HCT116 (cell line): ENCODE data around the gene CCBE1. TPM values are rescaled to one million over a fixed set of nuclear protein-coding genes. Genes with fewer than 3 reads are reported as not detected.

ENCODE experiments used
- ATAC-seq: fragments of 200-7000 bp; cut with Tn5 transposase; 2 replicates; pipeline ENCODE4 v1.9.1; 2020; ENCODE audit warnings: mild to moderate bottlenecking, moderate library complexity
- BruUV-seq: library from RNA; stranded (reverse); fragments of 400-500 nt; replicated peaks from 2 replicates; lab custom pipeline; 2021; lab: Mats Ljungman, UMichigan
- CTCF ChIA-PET: fragments of 300-600 bp; sonication (Branson Sonifier 250); formaldehyde crosslinking; loops from one replicate; lab custom pipeline; 2021; ENCODE audit warnings: antibody characterized with exemption; lab: Charles Lee
- POLR2A ChIA-PET: fragments of 300-600, 350-600 bp; sonication (Branson Sonifier 250); formaldehyde crosslinking; loops from one replicate; lab custom pipeline; 2021; ENCODE audit warnings: antibody characterized with exemption; lab: Charles Lee
- RAD21 ChIA-PET, 2 experiments: fragments of 300-600 bp; sonication (Branson Sonifier 250); formaldehyde crosslinking; loops; one replicate each; lab custom pipeline; 2023; ENCODE audit warnings: low total read pairs in 2 of 2; ENCODE audit not compliant: uncharacterized antibody in 2 of 2, unreplicated experiment in 2 of 2, low non-redundant PET in 1 of 2; lab: Charles Lee
- DNase-seq: peaks from one replicate; pipeline ENCODE4 v3.0.0-alpha.2; 2010; ENCODE audit warnings: low read depth, low spot score
- H2AFZ ChIP-seq: fragments of 200-600 bp; shearing (Covaris generic), sonication (generic); 2 replicates; pipeline ENCODE4 v1.6.1; 2017; ENCODE audit warnings: low read depth, mixed run types, mixed read lengths, antibody characterized with exemption, low read length; ENCODE audit not compliant: poor library complexity, severe bottlenecking
- H3K27ac ChIP-seq: 2 replicates; pipeline ENCODE4 v1.5.1; 2012; ENCODE audit warnings: low read depth, low read length
- H3K27me3 ChIP-seq: fragments of 200-600 bp; sonication (generic); 2 replicates; pipeline ENCODE4 v1.6.1; 2016; ENCODE audit warnings: mixed run types, low read length, mixed read lengths; ENCODE audit not compliant: insufficient read depth
- H3K36me3 ChIP-seq, 2 experiments: fragments of 200-500 bp in 1 of 2; fragments of 200-600 bp in 1 of 2; sonication (Bioruptor generic) in 1 of 2; sonication (generic) in 1 of 2; 2 replicates each; pipeline versions ENCODE4 v1.5.1 to v1.6.1; 2014 to 2016; ENCODE audit warnings: low read length in 2 of 2, inconsistent platforms in 1 of 2, mixed read lengths in 1 of 2, mixed run types in 1 of 2; ENCODE audit not compliant: insufficient read depth in 2 of 2, control insufficient read depth in 1 of 2
- H3K4me1 ChIP-seq, 2 experiments: fragments of 200-600 bp in 1 of 2; sonication (generic) in 1 of 2; 2 replicates each; pipeline versions ENCODE4 v1.5.1 to v1.6.1; 2012 to 2017; ENCODE audit warnings: low read length in 2 of 2, inconsistent platforms in 1 of 2, mild to moderate bottlenecking in 1 of 2, mixed read lengths in 1 of 2, mixed run types in 1 of 2, moderate library complexity in 1 of 2; ENCODE audit not compliant: insufficient read depth in 2 of 2, control insufficient read depth in 1 of 2
- H3K4me2 ChIP-seq: fragments of 200-600 bp; sonication (generic); 2 replicates; pipeline ENCODE4 v1.6.1; 2017; ENCODE audit warnings: mixed run types, low read length, mixed read lengths
- H3K4me3 ChIP-seq, 2 experiments: fragments of 200-600 bp in 1 of 2; sonication (generic) in 1 of 2; replicated peaks in 1 of 2; 2 replicates each; pipeline ENCODE4 v1.5.1; 2011 to 2016; ENCODE audit warnings: low read length in 2 of 2, control low read depth in 1 of 2, low read depth in 1 of 2, mild to moderate bottlenecking in 1 of 2, mixed read lengths in 1 of 2, mixed run types in 1 of 2
- H3K79me2 ChIP-seq: fragments of 200-600 bp; sonication (generic); 2 replicates; pipeline ENCODE4 v1.6.1; 2017; ENCODE audit warnings: mild to moderate bottlenecking, mixed run types, low read length, moderate library complexity, mixed read lengths; ENCODE audit not compliant: insufficient read depth
- H3K9ac ChIP-seq: fragments of 200-600 bp; sonication (generic); 2 replicates; pipeline ENCODE4 v1.6.1; 2016; ENCODE audit warnings: low read length, mixed read lengths
- H3K9me2 ChIP-seq: fragments of 200-600 bp; sonication (generic), shearing (Covaris generic); 2 replicates; pipeline ENCODE4 v1.6.1; 2017; ENCODE audit warnings: mixed run types, mild to moderate bottlenecking, moderate library complexity; ENCODE audit not compliant: insufficient read depth
- H3K9me3 ChIP-seq, 2 experiments: fragments of 200-500 bp in 1 of 2; fragments of 200-600 bp in 1 of 2; sonication (Bioruptor generic) in 1 of 2; sonication (generic) in 1 of 2; 2 replicates each; pipeline ENCODE4 v1.6.1; 2014 to 2017; ENCODE audit warnings: low read length in 2 of 2, mixed read lengths in 2 of 2, inconsistent platforms in 1 of 2, low read depth in 1 of 2, mild to moderate bottlenecking in 1 of 2, mixed run types in 1 of 2, moderate library complexity in 1 of 2; ENCODE audit not compliant: control insufficient read depth in 1 of 2, insufficient read depth in 1 of 2
- H4K20me1 ChIP-seq: fragments of 200-600 bp; sonication (generic), shearing (Covaris generic); 2 replicates; pipeline ENCODE4 v1.6.1; 2017; ENCODE audit warnings: mixed run types, mild to moderate bottlenecking, moderate library complexity; ENCODE audit not compliant: insufficient read depth
- CBX3 ChIP-seq: IDR thresholded peaks from 2 replicates; pipeline ENCODE4 v1.6.1; 2012; ENCODE audit warnings: low read depth
- CEBPB ChIP-seq: IDR thresholded peaks from 2 replicates; pipeline ENCODE4 v1.6.1; 2012; ENCODE audit warnings: low read depth
- EGR1 ChIP-seq: IDR thresholded peaks from 2 replicates; pipeline ENCODE4 v1.6.1; 2012; ENCODE audit warnings: low read depth
- EZH2 ChIP-seq: fragments of 200-600 bp; sonication (generic); IDR thresholded peaks from 2 replicates; pipeline ENCODE4 v1.6.1; 2017; ENCODE audit warnings: antibody characterized with exemption, mixed run types
- FOSL1 ChIP-seq: IDR thresholded peaks from 2 replicates; pipeline ENCODE4 v1.6.1; 2012; ENCODE audit warnings: low read depth
- POLR2A ChIP-seq: IDR thresholded peaks from 2 replicates; pipeline ENCODE4 v1.7.0; 2011; ENCODE audit warnings: borderline replicate concordance; ENCODE audit not compliant: insufficient read depth, insufficient read length; ENCODE audit errors: extremely low read depth
- SIN3A ChIP-seq: IDR thresholded peaks from 2 replicates; pipeline ENCODE4 v1.6.1; 2012; ENCODE audit warnings: low read depth
- YY1 ChIP-seq: IDR thresholded peaks from 2 replicates; pipeline ENCODE4 v1.6.1; 2011; ENCODE audit warnings: low read length, low read depth, moderate library complexity, mild to moderate bottlenecking; ENCODE audit not compliant: insufficient replicate concordance; ENCODE audit errors: extremely low read depth
- ZNF274 ChIP-seq: fragments of 200-500 bp; sonication (Bioruptor generic); IDR thresholded peaks from 2 replicates; pipeline ENCODE4 v1.6.1; 2014; ENCODE audit warnings: mild to moderate bottlenecking, low read depth, low read length, inconsistent platforms
- intact Hi-C: fragments of 100-400 bp; cut with micrococcal nuclease; formaldehyde crosslinking; loops from 2 replicates; pipeline ENCODE4 v1.10.0; 2022
- total RNA-seq: library from RNA; stranded (reverse); gene quantifications from one replicate; pipeline ENCODE4 v1.2.1, GENCODE V29; 2021; ENCODE audit not compliant: unreplicated experiment
- TF ChIP-seq, protein P1 (sequence below): IDR thresholded peaks from 2 replicates; pipeline ENCODE4 v1.6.1; 2011; ENCODE audit warnings: mild to moderate bottlenecking, low read length, moderate library complexity; ENCODE audit not compliant: insufficient replicate concordance; ENCODE audit errors: extremely low read depth
- TF ChIP-seq, protein P2 (sequence below): IDR thresholded peaks from 2 replicates; pipeline ENCODE4 v1.6.1; 2012; ENCODE audit warnings: low read depth
- TF ChIP-seq, protein P3 (sequence below): IDR thresholded peaks from 2 replicates; pipeline ENCODE4 v1.6.1; 2012

CCBE1 gene
- total RNA-seq, 1 experiment from 2014 or later: 0.84 TPM

DNA sequence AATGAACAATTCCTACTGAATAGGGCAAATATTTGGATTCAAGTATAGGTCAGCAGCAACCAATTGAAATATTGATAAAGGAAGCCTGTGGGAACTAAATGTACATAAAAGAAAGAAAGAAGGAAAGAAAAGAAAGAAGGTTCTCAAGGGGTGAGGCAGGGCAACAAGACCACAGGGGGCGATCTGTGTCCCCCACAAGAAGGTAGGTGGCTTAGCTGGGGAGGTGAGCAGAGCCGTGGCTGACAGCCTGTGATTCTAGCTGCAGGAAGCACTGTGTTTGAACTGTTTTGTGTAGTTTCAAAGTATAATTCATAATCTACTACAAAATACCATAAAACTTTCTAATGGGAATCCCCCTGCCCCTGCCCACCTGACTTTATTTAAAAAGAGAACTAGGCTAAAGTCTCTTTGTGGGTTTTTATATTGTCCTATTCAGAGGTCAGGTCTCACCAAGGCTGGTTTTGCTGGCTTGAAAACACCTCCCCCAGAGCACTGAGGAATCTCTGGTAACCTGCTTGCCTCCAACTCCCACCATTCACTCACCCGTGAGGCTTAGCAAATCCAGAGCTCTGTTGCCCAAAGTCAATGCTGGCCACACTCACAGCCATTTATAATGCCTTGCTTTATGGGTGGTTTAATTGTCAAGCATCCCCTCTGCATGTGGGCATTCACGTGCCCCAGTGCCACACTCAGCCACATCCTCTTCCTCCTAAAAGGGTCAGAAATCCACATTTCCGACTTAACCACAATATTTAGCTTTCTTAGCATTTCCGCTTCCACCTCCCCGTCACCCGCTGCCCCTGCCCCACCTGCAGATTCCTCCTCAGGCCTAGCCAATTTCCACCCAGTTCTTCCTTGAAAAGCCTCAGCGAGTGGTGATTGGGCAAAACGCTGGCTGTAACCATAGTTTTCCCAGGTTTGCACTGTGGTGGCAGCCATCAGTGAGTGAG is 301.7 kb downstream of the CCBE1 start:
- ChIA-PET RAD21 (no interaction called here), POLR2A (no interaction called here), CTCF (no interaction called here)
- no peak overlapping the region for H3K9ac ChIP-seq
- no peaks in the 10 kb centered on the region for H3K9me3 ChIP-seq
- H3K36me3 ChIP-seq: no peaks in the 10 kb centered on the region
- H3K4me1 ChIP-seq: no peaks in the 10 kb centered on the region
- intact Hi-C loops: no loop called here
- no peak overlapping the region for H3K4me3 ChIP-seq
- no TSS peak for BruUV-seq
- DNase-seq (no peak), ATAC-seq (no peak)
- no peaks in the 10 kb centered on the region for H3K27me3 ChIP-seq
- no peak overlapping the region for H2AFZ ChIP-seq
- TF ChIP-seq SIN3A (no peak), CBX3 (no peak), EGR1 (no peak), CEBPB (no peak), POLR2A (no peak), FOSL1 (no peak), YY1 (no peak), ZNF274 (no peak), EZH2 (no peak)
- TF ChIP-seq, protein P1, sequence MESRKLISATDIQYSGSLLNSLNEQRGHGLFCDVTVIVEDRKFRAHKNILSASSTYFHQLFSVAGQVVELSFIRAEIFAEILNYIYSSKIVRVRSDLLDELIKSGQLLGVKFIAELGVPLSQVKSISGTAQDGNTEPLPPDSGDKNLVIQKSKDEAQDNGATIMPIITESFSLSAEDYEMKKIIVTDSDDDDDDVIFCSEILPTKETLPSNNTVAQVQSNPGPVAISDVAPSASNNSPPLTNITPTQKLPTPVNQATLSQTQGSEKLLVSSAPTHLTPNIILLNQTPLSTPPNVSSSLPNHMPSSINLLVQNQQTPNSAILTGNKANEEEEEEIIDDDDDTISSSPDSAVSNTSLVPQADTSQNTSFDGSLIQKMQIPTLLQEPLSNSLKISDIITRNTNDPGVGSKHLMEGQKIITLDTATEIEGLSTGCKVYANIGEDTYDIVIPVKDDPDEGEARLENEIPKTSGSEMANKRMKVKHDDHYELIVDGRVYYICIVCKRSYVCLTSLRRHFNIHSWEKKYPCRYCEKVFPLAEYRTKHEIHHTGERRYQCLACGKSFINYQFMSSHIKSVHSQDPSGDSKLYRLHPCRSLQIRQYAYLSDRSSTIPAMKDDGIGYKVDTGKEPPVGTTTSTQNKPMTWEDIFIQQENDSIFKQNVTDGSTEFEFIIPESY: no peak
- TF ChIP-seq, protein P2, sequence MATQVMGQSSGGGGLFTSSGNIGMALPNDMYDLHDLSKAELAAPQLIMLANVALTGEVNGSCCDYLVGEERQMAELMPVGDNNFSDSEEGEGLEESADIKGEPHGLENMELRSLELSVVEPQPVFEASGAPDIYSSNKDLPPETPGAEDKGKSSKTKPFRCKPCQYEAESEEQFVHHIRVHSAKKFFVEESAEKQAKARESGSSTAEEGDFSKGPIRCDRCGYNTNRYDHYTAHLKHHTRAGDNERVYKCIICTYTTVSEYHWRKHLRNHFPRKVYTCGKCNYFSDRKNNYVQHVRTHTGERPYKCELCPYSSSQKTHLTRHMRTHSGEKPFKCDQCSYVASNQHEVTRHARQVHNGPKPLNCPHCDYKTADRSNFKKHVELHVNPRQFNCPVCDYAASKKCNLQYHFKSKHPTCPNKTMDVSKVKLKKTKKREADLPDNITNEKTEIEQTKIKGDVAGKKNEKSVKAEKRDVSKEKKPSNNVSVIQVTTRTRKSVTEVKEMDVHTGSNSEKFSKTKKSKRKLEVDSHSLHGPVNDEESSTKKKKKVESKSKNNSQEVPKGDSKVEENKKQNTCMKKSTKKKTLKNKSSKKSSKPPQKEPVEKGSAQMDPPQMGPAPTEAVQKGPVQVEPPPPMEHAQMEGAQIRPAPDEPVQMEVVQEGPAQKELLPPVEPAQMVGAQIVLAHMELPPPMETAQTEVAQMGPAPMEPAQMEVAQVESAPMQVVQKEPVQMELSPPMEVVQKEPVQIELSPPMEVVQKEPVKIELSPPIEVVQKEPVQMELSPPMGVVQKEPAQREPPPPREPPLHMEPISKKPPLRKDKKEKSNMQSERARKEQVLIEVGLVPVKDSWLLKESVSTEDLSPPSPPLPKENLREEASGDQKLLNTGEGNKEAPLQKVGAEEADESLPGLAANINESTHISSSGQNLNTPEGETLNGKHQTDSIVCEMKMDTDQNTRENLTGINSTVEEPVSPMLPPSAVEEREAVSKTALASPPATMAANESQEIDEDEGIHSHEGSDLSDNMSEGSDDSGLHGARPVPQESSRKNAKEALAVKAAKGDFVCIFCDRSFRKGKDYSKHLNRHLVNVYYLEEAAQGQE: no peak
- TF ChIP-seq, protein P3, sequence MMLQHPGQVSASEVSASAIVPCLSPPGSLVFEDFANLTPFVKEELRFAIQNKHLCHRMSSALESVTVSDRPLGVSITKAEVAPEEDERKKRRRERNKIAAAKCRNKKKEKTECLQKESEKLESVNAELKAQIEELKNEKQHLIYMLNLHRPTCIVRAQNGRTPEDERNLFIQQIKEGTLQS: no peak
- H3K79me2 ChIP-seq: no peaks in the 10 kb centered on the region
- H4K20me1 ChIP-seq: no peaks in the 10 kb centered on the region
- no peaks in the 10 kb centered on the region for H3K9me2 ChIP-seq
- no peak overlapping the region for H3K4me2 ChIP-seq
- no peak overlapping the region for H3K27ac ChIP-seq
